Right kidney (tissue), 1 donor: Measurements from ENCODE around the gene TMEM132C.

ENCODE experiments used
- DNase-seq: peaks from one replicate; pipeline ENCODE4 v3.0.0-alpha.2; 2016

The TMEM132C gene

GRCh38 chr12:128418944-128419343 is 152.0 kb downstream of the TMEM132C start:
- no peak for DNase-seq

- DNase-seq, result no peak
Observed at GRCh38 chr12:128420163-128420562, 153.2 kb downstream of the TMEM132C start.

- DNase-seq, result no peak
Observed at GRCh38 chr12:128421375-128421774, 154.4 kb downstream of the TMEM132C start.

- DNase-seq, result no peak
Observed at GRCh38 chr12:128423205-128423604, 156.2 kb downstream of the TMEM132C start.

- DNase-seq, result no peak
Observed at GRCh38 chr12:128424931-128425431, 158.0 kb downstream of the TMEM132C start.

GRCh38 chr12:128425666-128426331 is 158.8 kb downstream of the TMEM132C start:
- DNase-seq, result no peak

GRCh38 chr12:128426511-128426910 is 159.5 kb downstream of the TMEM132C start:
- DNase-seq, result no peak

- no peak for DNase-seq
Observed at GRCh38 chr12:128439796-128440195, 172.8 kb downstream of the TMEM132C start.

GRCh38 chr12:128442096-128442495 is 175.1 kb downstream of the TMEM132C start:
- DNase-seq, result no peak

GRCh38 chr12:128444598-128444997 is 177.6 kb downstream of the TMEM132C start:
- DNase-seq, result no peak

- DNase-seq, result no peak
Observed at GRCh38 chr12:128445415-128446127, 178.6 kb downstream of the TMEM132C start.

GRCh38 chr12:128449146-128449894 is 182.3 kb downstream of the TMEM132C start:
- DNase-seq, result no peak

- no peak for DNase-seq
Observed at GRCh38 chr12:128450810-128451209, 183.8 kb downstream of the TMEM132C start.

GRCh38 chr12:128455851-128456250 is 188.9 kb downstream of the TMEM132C start:
- no peak for DNase-seq

GRCh38 chr12:128456922-128457321 is 190.0 kb downstream of the TMEM132C start:
- DNase-seq, result no peak

- no peak for DNase-seq
Observed at GRCh38 chr12:128458301-128458974, 191.5 kb downstream of the TMEM132C start.

- DNase-seq, result no peak
Observed at GRCh38 chr12:128459067-128459466, 192.1 kb downstream of the TMEM132C start.

GRCh38 chr12:128463881-128464280 is 196.9 kb downstream of the TMEM132C start:
- DNase-seq, result no peak

GRCh38 chr12:128467882-128468281 is 200.9 kb downstream of the TMEM132C start:
- no peak for DNase-seq

- DNase-seq, result no peak
Observed at GRCh38 chr12:128468926-128469325, 202.0 kb downstream of the TMEM132C start.

- no peak for DNase-seq
Observed at GRCh38 chr12:128471491-128471890, 204.5 kb downstream of the TMEM132C start.

GRCh38 chr12:128474916-128475315 is 207.9 kb downstream of the TMEM132C start:
- no peak for DNase-seq

GRCh38 chr12:128476266-128476665 is 209.3 kb downstream of the TMEM132C start:
- DNase-seq, result no peak
